Measurements from ENCODE around the gene MCHR2.

Gene MCHR2

GRCh38 chr6:99901596-99902384, 92.2 kb downstream of the MCHR2 start:
- DNase-seq: no peak

- DNase-seq: no peak
Observed at GRCh38 chr6:99894815-99895214, 99.2 kb downstream of the MCHR2 start.

GRCh38 chr6:99887066-99887465, 107.0 kb downstream of the MCHR2 start:
- DNase-seq: no peak

- peak; percentile 31 for DNase-seq
Observed at GRCh38 chr6:99885051-99885450, 109.0 kb downstream of the MCHR2 start.

GRCh38 chr6:99882128-99882702, 111.8 kb downstream of the MCHR2 start:
- DNase-seq: no peak

GRCh38 chr6:99879431-99879830, 114.6 kb downstream of the MCHR2 start:
- no peak for DNase-seq

- DNase-seq: no peak
Observed at GRCh38 chr6:99875068-99875467, 119.0 kb downstream of the MCHR2 start.

- no peak for DNase-seq
Observed at GRCh38 chr6:99873084-99873483, 120.9 kb downstream of the MCHR2 start.

- no peak for DNase-seq
Observed at GRCh38 chr6:99871641-99872040, 122.4 kb downstream of the MCHR2 start.
